ENCODE data around the gene CYP8B1. TPM values are rescaled to one million over a fixed set of nuclear protein-coding genes. Genes with fewer than 3 reads are reported as not detected.

Gene CYP8B1
- total and polyA plus RNA-seq, 9 of the 15 experiments (the other 6 are each of a cell fraction or from before 2014, with no cell fraction given), result 0.04 TPM; not detected in 8

DNA sequence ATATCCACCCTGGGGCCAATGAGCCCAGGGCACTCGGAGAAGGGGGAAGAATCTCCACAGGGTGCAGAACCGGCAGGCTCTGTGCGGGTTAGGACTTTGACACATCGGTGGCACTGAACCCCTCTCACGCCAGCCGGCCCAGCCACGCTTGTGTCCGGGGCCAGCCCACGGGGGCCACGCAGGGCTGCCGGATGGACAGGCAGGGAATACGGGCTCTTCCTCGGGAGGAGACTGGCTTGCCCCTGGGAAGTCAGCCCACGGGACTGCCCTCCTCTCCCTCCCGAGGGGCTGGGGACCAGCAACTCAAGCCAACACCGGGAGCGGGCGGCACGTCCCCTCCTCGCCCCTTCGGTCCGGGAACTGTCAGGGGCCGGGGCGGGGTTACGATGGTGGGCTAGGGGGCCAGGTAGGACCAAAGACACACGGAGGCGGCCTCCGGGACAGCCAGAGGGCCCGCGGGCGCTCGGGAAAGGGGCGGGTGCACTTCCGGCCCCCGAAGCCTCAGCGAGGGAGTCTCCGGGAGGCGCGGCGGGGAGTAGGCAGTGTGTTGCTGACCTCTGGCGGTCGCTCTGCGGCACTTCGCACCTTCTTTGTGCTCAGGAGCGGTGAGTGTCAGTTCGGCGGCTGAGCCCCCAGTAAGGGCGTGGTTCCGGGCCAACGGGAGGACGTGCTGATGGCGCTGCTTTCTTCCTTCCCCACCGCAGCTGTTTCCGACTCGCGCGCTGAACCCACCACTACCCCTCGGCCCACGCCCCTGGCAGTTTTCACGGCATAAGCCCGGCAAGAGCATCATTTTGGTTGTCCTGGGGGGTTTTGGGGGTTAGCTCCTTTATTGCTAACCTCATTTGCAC is 5.1 kb upstream of the CYP8B1 start (continued):
- TF ChIP-seq NONO (IDR thresholded peaks at IDR 0.05; ENCODE audit: low read depth in 2 of 2, low read length in 1 of 2) (peak in 1 of 2 experiments; percentile 46; a peak in 1 of 4 replicates), RBM34 (IDR thresholded peaks at IDR 0.05; ENCODE audit: borderline replicate concordance, insufficient read depth, low read length) (no peak), THRA (IDR thresholded peaks at IDR 0.05) (no peak), FOXM1 (IDR thresholded peaks at IDR 0.05; ENCODE audit: low read depth) (no peak), FOXM1 (CRISPR knock-in tag; IDR thresholded peaks at IDR 0.05; ENCODE audit: low read depth) (0 out of 2 replicates have a peak, but pooled peaks have one; percentile 81), HDGF (IDR thresholded peaks at IDR 0.05) (no peak), GABPB1 (CRISPR knock-in tag; IDR thresholded peaks at IDR 0.05) (peak; percentile 90), ZNF212 (CRISPR knock-in tag; IDR thresholded peaks at IDR 0.05) (no peak), ZNF384 (IDR thresholded peaks at IDR 0.05; ENCODE audit: low read depth, low read length) (peak; percentile 32; the same call in 1 of the 2 replicates), SOX6 (IDR thresholded peaks at IDR 0.05) (peak; percentile 41; the same call in 1 of the 2 replicates), CXXC5 (CRISPR knock-in tag; IDR thresholded peaks at IDR 0.05) (peak; percentile 76), ZNF512 (tag; IDR thresholded peaks at IDR 0.05) (no peak), MYNN (IDR thresholded peaks at IDR 0.05) (peak; percentile 61; the same call in 1 of the 2 replicates), MYNN (CRISPR knock-in tag; IDR thresholded peaks at IDR 0.05) (no peak), TSHZ1 (CRISPR knock-in tag; IDR thresholded peaks at IDR 0.05) (no peak), POLR2G (IDR thresholded peaks at IDR 0.05; ENCODE audit: low read depth, low read length) (peak; percentile 75), SRF (CRISPR knock-in tag; IDR thresholded peaks at IDR 0.05) (peak in 1 of 2 experiments; percentile 70; a peak in 1 of 4 replicates)
- TF ChIP-seq, protein P1, sequence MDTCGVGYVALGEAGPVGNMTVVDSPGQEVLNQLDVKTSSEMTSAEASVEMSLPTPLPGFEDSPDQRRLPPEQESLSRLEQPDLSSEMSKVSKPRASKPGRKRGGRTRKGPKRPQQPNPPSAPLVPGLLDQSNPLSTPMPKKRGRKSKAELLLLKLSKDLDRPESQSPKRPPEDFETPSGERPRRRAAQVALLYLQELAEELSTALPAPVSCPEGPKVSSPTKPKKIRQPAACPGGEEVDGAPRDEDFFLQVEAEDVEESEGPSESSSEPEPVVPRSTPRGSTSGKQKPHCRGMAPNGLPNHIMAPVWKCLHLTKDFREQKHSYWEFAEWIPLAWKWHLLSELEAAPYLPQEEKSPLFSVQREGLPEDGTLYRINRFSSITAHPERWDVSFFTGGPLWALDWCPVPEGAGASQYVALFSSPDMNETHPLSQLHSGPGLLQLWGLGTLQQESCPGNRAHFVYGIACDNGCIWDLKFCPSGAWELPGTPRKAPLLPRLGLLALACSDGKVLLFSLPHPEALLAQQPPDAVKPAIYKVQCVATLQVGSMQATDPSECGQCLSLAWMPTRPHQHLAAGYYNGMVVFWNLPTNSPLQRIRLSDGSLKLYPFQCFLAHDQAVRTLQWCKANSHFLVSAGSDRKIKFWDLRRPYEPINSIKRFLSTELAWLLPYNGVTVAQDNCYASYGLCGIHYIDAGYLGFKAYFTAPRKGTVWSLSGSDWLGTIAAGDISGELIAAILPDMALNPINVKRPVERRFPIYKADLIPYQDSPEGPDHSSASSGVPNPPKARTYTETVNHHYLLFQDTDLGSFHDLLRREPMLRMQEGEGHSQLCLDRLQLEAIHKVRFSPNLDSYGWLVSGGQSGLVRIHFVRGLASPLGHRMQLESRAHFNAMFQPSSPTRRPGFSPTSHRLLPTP (IDR thresholded peaks at IDR 0.05; ENCODE audit: borderline replicate concordance, extremely low read depth, insufficient read length), result no peak

Measured in K562 (cell line).